ENCODE measurements around the gene ASAP2.

ASAP2 gene

GRCh38 chr2:9232166-9232479 is 25.5 kb downstream of the ASAP2 start:
- no peak for DNase-seq

- DNase-seq, result no peak
Observed at GRCh38 chr2:9232886-9233285, 26.3 kb downstream of the ASAP2 start.

GRCh38 chr2:9234680-9235146 is 28.1 kb downstream of the ASAP2 start:
- DNase-seq, result no peak

- no peak for DNase-seq
Observed at GRCh38 chr2:9235147-9236044, 28.8 kb downstream of the ASAP2 start.

GRCh38 chr2:9236045-9236344 is 29.4 kb downstream of the ASAP2 start:
- no peak for DNase-seq

GRCh38 chr2:9236867-9237266 is 30.3 kb downstream of the ASAP2 start:
- no peak for DNase-seq

- no peak for DNase-seq
Observed at GRCh38 chr2:9237831-9238230, 31.2 kb downstream of the ASAP2 start.

GRCh38 chr2:9238591-9239326 is 32.1 kb downstream of the ASAP2 start:
- DNase-seq, result no peak

- no peak for DNase-seq
Observed at GRCh38 chr2:9239616-9240015, 33.0 kb downstream of the ASAP2 start.

GRCh38 chr2:9240745-9241144 is 34.1 kb downstream of the ASAP2 start:
- no peak for DNase-seq

GRCh38 chr2:9241233-9241632 is 34.6 kb downstream of the ASAP2 start:
- no peak for DNase-seq

GRCh38 chr2:9243357-9243756 is 36.7 kb downstream of the ASAP2 start:
- no peak for DNase-seq

- no peak for DNase-seq
Observed at GRCh38 chr2:9244985-9245544, 38.5 kb downstream of the ASAP2 start.

GRCh38 chr2:9247177-9247576 is 40.6 kb downstream of the ASAP2 start:
- no peak for DNase-seq

GRCh38 chr2:9247786-9248185 is 41.2 kb downstream of the ASAP2 start:
- DNase-seq, result peak; percentile 14

GRCh38 chr2:9248363-9248762 is 41.8 kb downstream of the ASAP2 start:
- no peak for DNase-seq

GRCh38 chr2:9249020-9249800 is 42.6 kb downstream of the ASAP2 start:
- no peak for DNase-seq

- DNase-seq, result no peak
Observed at GRCh38 chr2:9250091-9250490, 43.5 kb downstream of the ASAP2 start.

GRCh38 chr2:9250498-9251153 is 44.0 kb downstream of the ASAP2 start:
- no peak for DNase-seq

- DNase-seq, result no peak
Observed at GRCh38 chr2:9251154-9252001, 44.8 kb downstream of the ASAP2 start.

- DNase-seq, result no peak
Observed at GRCh38 chr2:9252002-9252357, 45.4 kb downstream of the ASAP2 start.

- no peak for DNase-seq
Observed at GRCh38 chr2:9255416-9255815, 48.8 kb downstream of the ASAP2 start.

Measured in NCI-H2029 (cell line).